ENCODE results near the gene CAMTA1. TPM values are rescaled to one million over a fixed set of nuclear protein-coding genes. Genes with fewer than 3 reads are reported as not detected.

Gene CAMTA1
- polyA plus RNA-seq, 1 donor from 2014 or later: 162 TPM

DNA sequence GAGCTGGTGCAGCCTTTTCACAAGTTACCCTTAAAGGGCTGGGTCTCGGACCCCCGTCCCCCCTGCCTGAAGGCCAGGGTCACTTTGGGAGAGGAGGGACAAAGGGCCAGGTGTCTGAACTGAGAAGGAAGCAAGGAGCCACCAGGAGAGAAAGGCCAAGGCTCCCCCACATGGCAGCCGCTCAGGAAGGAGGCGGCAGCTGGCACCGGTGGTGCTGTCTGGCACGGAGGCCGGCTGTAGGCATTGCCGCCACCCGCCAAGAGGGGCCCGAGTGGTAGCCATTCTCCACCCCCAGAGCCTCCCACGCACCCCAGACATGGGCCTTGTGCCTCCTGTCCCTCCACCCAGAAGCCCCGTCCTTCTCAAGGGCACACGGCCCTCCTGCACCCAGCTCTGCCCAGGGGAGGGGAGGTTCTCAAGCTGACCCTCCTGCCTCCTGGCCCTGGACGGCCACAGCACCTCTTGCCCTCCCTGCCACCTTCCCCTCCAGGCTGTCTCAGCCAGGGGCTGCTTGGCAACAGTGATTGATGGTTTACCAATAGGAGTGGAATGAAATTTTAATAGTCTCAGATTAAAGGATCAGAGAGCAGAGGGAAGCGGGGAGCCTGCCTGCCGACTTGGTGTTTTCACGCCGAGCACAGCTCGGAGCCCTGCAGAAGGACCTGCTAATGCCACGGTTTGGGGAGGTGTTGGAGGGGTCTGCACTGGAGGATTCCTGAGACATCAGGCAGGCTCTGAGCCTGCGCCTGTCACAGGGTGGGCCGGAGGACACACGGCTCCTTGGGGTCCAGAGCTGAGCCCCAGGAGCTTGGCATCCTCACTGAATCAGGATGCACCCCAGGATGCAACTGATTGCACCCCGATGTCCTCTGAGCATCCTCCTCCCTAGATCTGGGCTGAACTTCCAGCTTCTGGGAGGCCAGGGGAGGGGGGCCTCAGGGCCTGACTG, 773.9 kb downstream of the CAMTA1 start:
- no peak overlapping the region for H3K4me3 ChIP-seq (ENCODE audit: low read length)

DNA sequence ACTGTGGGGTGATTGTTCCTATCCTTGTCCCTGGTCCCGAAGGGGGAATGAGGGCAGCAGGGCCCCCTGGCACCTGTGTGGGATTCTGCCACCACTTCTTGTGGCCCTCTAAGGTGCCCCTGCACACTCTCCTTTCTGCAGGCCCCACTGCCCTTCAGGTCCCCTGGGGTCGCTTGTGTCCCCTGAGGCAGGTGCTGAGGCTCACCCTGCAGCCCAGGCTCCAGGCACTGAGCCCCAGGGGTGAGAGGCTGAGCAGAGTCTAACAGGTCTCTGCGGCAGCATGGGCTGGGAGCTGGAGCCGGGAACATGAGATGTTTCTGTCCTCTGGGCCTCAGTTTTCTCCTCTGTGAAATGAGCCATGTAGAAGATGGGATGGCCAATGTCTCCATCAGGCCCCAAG, 774.9 kb downstream of the CAMTA1 start:
- Histone ChIP-seq H3K4me3 (ENCODE audit: low read length) (no peak overlapping the region), H3K27ac (ENCODE audit: low read length) (no peak overlapping the region), H2AFZ (ENCODE audit: low read depth, low read length) (no peak overlapping the region), H3K79me2 (replicated peaks; ENCODE audit: insufficient read depth, low read length) (no peaks in the 10 kb centered on the region), H3K9me2 (ENCODE audit: insufficient read depth, low read length) (no peaks in the 10 kb centered on the region), H3K36me3 (ENCODE audit: insufficient read depth, low read length) (no peaks in the 10 kb centered on the region), H3K9ac (ENCODE audit: low read length) (no peak overlapping the region), H3F3A (ENCODE audit: insufficient read depth, low read length, poor library complexity, severe bottlenecking) (no peaks in the 10 kb centered on the region), H3K9me3 (ENCODE audit: low read length) (no peaks in the 10 kb centered on the region), H4K20me1 (ENCODE audit: insufficient read depth) (no peaks in the 10 kb centered on the region), H3K4me2 (ENCODE audit: low read length) (no peak overlapping the region), H3K27me3 (ENCODE audit: insufficient read depth, low read depth, low read length) (no peaks in the 10 kb centered on the region)
- no peak for TF ChIP-seq MXI1 (conservative IDR thresholded peaks at IDR 0.05; ENCODE audit: poor library complexity, severe bottlenecking)
- TF ChIP-seq TAF1 (IDR thresholded peaks at IDR 0.05; ENCODE audit: low read depth): no peak
- TF ChIP-seq, protein P1, sequence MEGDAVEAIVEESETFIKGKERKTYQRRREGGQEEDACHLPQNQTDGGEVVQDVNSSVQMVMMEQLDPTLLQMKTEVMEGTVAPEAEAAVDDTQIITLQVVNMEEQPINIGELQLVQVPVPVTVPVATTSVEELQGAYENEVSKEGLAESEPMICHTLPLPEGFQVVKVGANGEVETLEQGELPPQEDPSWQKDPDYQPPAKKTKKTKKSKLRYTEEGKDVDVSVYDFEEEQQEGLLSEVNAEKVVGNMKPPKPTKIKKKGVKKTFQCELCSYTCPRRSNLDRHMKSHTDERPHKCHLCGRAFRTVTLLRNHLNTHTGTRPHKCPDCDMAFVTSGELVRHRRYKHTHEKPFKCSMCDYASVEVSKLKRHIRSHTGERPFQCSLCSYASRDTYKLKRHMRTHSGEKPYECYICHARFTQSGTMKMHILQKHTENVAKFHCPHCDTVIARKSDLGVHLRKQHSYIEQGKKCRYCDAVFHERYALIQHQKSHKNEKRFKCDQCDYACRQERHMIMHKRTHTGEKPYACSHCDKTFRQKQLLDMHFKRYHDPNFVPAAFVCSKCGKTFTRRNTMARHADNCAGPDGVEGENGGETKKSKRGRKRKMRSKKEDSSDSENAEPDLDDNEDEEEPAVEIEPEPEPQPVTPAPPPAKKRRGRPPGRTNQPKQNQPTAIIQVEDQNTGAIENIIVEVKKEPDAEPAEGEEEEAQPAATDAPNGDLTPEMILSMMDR (IDR thresholded peaks at IDR 0.05; ENCODE audit: poor library complexity, severe bottlenecking): no peak
- TF ChIP-seq EP300 (conservative IDR thresholded peaks at IDR 0.05; ENCODE audit: poor library complexity, severe bottlenecking): no peak
- TF ChIP-seq POLR2AphosphoS5 (IDR thresholded peaks at IDR 0.05): no peak
- TF ChIP-seq, protein P2, sequence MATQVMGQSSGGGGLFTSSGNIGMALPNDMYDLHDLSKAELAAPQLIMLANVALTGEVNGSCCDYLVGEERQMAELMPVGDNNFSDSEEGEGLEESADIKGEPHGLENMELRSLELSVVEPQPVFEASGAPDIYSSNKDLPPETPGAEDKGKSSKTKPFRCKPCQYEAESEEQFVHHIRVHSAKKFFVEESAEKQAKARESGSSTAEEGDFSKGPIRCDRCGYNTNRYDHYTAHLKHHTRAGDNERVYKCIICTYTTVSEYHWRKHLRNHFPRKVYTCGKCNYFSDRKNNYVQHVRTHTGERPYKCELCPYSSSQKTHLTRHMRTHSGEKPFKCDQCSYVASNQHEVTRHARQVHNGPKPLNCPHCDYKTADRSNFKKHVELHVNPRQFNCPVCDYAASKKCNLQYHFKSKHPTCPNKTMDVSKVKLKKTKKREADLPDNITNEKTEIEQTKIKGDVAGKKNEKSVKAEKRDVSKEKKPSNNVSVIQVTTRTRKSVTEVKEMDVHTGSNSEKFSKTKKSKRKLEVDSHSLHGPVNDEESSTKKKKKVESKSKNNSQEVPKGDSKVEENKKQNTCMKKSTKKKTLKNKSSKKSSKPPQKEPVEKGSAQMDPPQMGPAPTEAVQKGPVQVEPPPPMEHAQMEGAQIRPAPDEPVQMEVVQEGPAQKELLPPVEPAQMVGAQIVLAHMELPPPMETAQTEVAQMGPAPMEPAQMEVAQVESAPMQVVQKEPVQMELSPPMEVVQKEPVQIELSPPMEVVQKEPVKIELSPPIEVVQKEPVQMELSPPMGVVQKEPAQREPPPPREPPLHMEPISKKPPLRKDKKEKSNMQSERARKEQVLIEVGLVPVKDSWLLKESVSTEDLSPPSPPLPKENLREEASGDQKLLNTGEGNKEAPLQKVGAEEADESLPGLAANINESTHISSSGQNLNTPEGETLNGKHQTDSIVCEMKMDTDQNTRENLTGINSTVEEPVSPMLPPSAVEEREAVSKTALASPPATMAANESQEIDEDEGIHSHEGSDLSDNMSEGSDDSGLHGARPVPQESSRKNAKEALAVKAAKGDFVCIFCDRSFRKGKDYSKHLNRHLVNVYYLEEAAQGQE (IDR thresholded peaks at IDR 0.05; ENCODE audit: borderline replicate concordance): no peak
- TF ChIP-seq RAD21 (conservative IDR thresholded peaks at IDR 0.05): no peak
- no peak for TF ChIP-seq SMC3 (conservative IDR thresholded peaks at IDR 0.05; ENCODE audit: poor library complexity)
- no peak for TF ChIP-seq EZH2 (IDR thresholded peaks at IDR 0.05; ENCODE audit: borderline replicate concordance, insufficient read depth, low read length, poor library complexity, severe bottlenecking)

More for the DNA sequence above, 773.9 kb downstream of the CAMTA1 start:
- Histone ChIP-seq H3F3A (ENCODE audit: insufficient read depth, low read length, poor library complexity, severe bottlenecking) (no peaks in the 10 kb centered on the region), H3K9me2 (ENCODE audit: insufficient read depth, low read length) (no peaks in the 10 kb centered on the region), H3K36me3 (ENCODE audit: insufficient read depth, low read length) (no peaks in the 10 kb centered on the region), H3K27me3 (ENCODE audit: insufficient read depth, low read depth, low read length) (no peaks in the 10 kb centered on the region), H2AFZ (ENCODE audit: low read depth, low read length) (no peak overlapping the region), H3K79me2 (replicated peaks; ENCODE audit: insufficient read depth, low read length) (no peaks in the 10 kb centered on the region), H3K9ac (ENCODE audit: low read length) (no peak overlapping the region), H3K27ac (ENCODE audit: low read length) (no peak overlapping the region), H4K20me1 (ENCODE audit: insufficient read depth) (no peaks in the 10 kb centered on the region), H3K4me2 (ENCODE audit: low read length) (no peak overlapping the region), H3K9me3 (ENCODE audit: low read length) (no peaks in the 10 kb centered on the region)
- TF ChIP-seq, protein P1 (IDR thresholded peaks at IDR 0.05; ENCODE audit: poor library complexity, severe bottlenecking): no peak
- no peak for TF ChIP-seq POLR2AphosphoS5 (IDR thresholded peaks at IDR 0.05)
- TF ChIP-seq, protein P2 (IDR thresholded peaks at IDR 0.05; ENCODE audit: borderline replicate concordance): no peak
- TF ChIP-seq EZH2 (IDR thresholded peaks at IDR 0.05; ENCODE audit: borderline replicate concordance, insufficient read depth, low read length, poor library complexity, severe bottlenecking): no peak
- TF ChIP-seq MXI1 (conservative IDR thresholded peaks at IDR 0.05; ENCODE audit: poor library complexity, severe bottlenecking): no peak
- TF ChIP-seq EP300 (conservative IDR thresholded peaks at IDR 0.05; ENCODE audit: poor library complexity, severe bottlenecking): no peak
- no peak for TF ChIP-seq SMC3 (conservative IDR thresholded peaks at IDR 0.05; ENCODE audit: poor library complexity)
- no peak for TF ChIP-seq RAD21 (conservative IDR thresholded peaks at IDR 0.05)
- TF ChIP-seq TAF1 (IDR thresholded peaks at IDR 0.05; ENCODE audit: low read depth): no peak

Measured in neural cell (in vitro differentiated cells).